Trophoblast cell (in vitro differentiated cells and primary cell): ENCODE measurements around the gene CASZ1.

Experiments
- DNase-seq, 2 donors: peaks; one replicate each; pipeline ENCODE4 v3.0.0-alpha.2; 2016
- H2AFZ ChIP-seq: 2 replicates; pipeline ENCODE4 v1.6.1; 2013; ENCODE audit warnings: low read length, moderate library complexity, mild to moderate bottlenecking; ENCODE audit not compliant: insufficient read depth, poor library complexity
- H2AK5ac ChIP-seq: 2 replicates; pipeline ENCODE4 v1.6.1; 2013; ENCODE audit warnings: mild to moderate bottlenecking, low read length
- H2BK120ac ChIP-seq: 2 replicates; pipeline ENCODE4 v1.6.1; 2013; ENCODE audit warnings: low read length, mild to moderate bottlenecking, moderate library complexity; ENCODE audit not compliant: insufficient read depth, poor library complexity
- H2BK12ac ChIP-seq: 2 replicates; pipeline ENCODE4 v1.6.1; 2013; ENCODE audit warnings: mild to moderate bottlenecking, low read length, moderate library complexity
- H2BK5ac ChIP-seq: 2 replicates; pipeline ENCODE4 v1.6.1; 2013; ENCODE audit warnings: low read length, low read depth, moderate library complexity, mild to moderate bottlenecking; ENCODE audit not compliant: poor library complexity
- H3K14ac ChIP-seq: 2 replicates; pipeline ENCODE4 v1.6.1; 2013; ENCODE audit warnings: mild to moderate bottlenecking, low read length
- H3K18ac ChIP-seq: 2 replicates; pipeline ENCODE4 v1.6.1; 2013; ENCODE audit warnings: mild to moderate bottlenecking, low read length
- H3K23ac ChIP-seq: 2 replicates; pipeline ENCODE4 v1.6.1; 2013; ENCODE audit warnings: low read length
- H3K27ac ChIP-seq: 2 replicates; pipeline ENCODE4 v1.5.1; 2013; ENCODE audit warnings: low read depth, mild to moderate bottlenecking, inconsistent platforms, low read length, moderate library complexity
- H3K27me3 ChIP-seq: 2 replicates; pipeline ENCODE4 v1.6.1; 2013; ENCODE audit warnings: inconsistent platforms, mild to moderate bottlenecking, low read length, moderate library complexity; ENCODE audit not compliant: insufficient read depth
- H3K36me3 ChIP-seq, 2 experiments: 1 replicate in 1 of 2; 2 replicates in 1 of 2; pipeline ENCODE4 v1.6.1; 2013; ENCODE audit warnings: low read length in 2 of 2, mild to moderate bottlenecking in 2 of 2, moderate library complexity in 1 of 2; ENCODE audit not compliant: insufficient read depth in 2 of 2, control insufficient read depth in 1 of 2
- H3K4ac ChIP-seq: 2 replicates; pipeline ENCODE4 v1.6.1; 2013; ENCODE audit warnings: low read depth, mild to moderate bottlenecking, low read length, moderate library complexity
- H3K4me1 ChIP-seq, 2 experiments: 1 replicate in 1 of 2; 2 replicates in 1 of 2; pipeline ENCODE4 v1.6.1; 2013; ENCODE audit warnings: low read length in 2 of 2, mild to moderate bottlenecking in 2 of 2, moderate library complexity in 1 of 2; ENCODE audit not compliant: insufficient read depth in 2 of 2, control insufficient read depth in 1 of 2
- H3K4me2 ChIP-seq: 2 replicates; pipeline ENCODE4 v1.6.1; 2013; ENCODE audit warnings: inconsistent platforms, mild to moderate bottlenecking, low read length, moderate library complexity
- H3K4me3 ChIP-seq: 2 replicates; pipeline ENCODE4 v1.5.1; 2013; ENCODE audit warnings: mild to moderate bottlenecking, low read depth, low read length, inconsistent platforms
- H3K79me1 ChIP-seq: one replicate; pipeline ENCODE4 v1.6.1; 2013; ENCODE audit warnings: low read length
- H3K79me2 ChIP-seq: 2 replicates; pipeline ENCODE4 v1.6.1; 2013; ENCODE audit warnings: low read length, mild to moderate bottlenecking; ENCODE audit not compliant: control insufficient read depth, insufficient read depth, poor library complexity
- H3K9ac ChIP-seq: 2 replicates; pipeline ENCODE4 v1.6.1; 2013; ENCODE audit warnings: mild to moderate bottlenecking, low read length
- H3K9me3 ChIP-seq: 2 replicates; pipeline ENCODE4 v1.6.1; 2013; ENCODE audit warnings: low read depth, mild to moderate bottlenecking, control low read depth, inconsistent platforms, low read length; ENCODE audit not compliant: insufficient read depth
- H4K12ac ChIP-seq: 2 replicates; pipeline ENCODE4 v1.6.1; 2013; ENCODE audit warnings: low read depth, mild to moderate bottlenecking, low read length, moderate library complexity
- H4K8ac ChIP-seq: 2 replicates; pipeline ENCODE4 v1.6.1; 2013; ENCODE audit warnings: low read depth, mild to moderate bottlenecking, low read length, moderate library complexity
- H4K91ac ChIP-seq: one replicate; pipeline ENCODE4 v1.6.1; 2013; ENCODE audit warnings: low read depth, mild to moderate bottlenecking, low read length, moderate library complexity
- WGBS: extraction: QIAGEN DNeasy Blood & Tissue Kit; methylation state at CpG from one replicate; pipeline ENCODE4 v1.1.7; 2013; ENCODE audit warnings: missing lambda C conversion rate; ENCODE audit not compliant: insufficient read length, insufficient coverage; ENCODE audit errors: extremely low coverage; 5-methylcytosine and 5-hydroxymethylcytosine counted together

Gene CASZ1

GRCh38 chr1:10678852-10679251, 117.6 kb downstream of the CASZ1 start:
- H4K8ac ChIP-seq = no peak overlapping the region

GRCh38 chr1:10678402-10678801, 118.0 kb downstream of the CASZ1 start:
- Histone ChIP-seq H2BK5ac (no peak overlapping the region), H3K79me1 (no peaks in the 10 kb centered on the region), H3K9ac (no peak overlapping the region), H3K4me1 (no peaks in the 10 kb centered on the region), H3K14ac (no peak overlapping the region), H4K91ac (no peak overlapping the region), H3K4me2 (no peak overlapping the region), H3K18ac (no peak overlapping the region), H3K4ac (no peak overlapping the region), H4K12ac (no peak overlapping the region), H3K27ac (no peak overlapping the region), H3K4me3 (no peak overlapping the region), H2BK12ac (no peak overlapping the region), H3K27me3 (no peaks in the 10 kb centered on the region), H3K23ac (no peak overlapping the region), H2AFZ (no peak overlapping the region), H4K8ac (no peak overlapping the region), H3K36me3 (no peaks in the 10 kb centered on the region), H3K9me3 (peaks cover 5% of the 10 kb centered on the region), H2BK120ac (no peak overlapping the region), H2AK5ac (no peak overlapping the region), H3K79me2 (no peaks in the 10 kb centered on the region)
- DNase-seq = no peak
- WGBS = no CpG with 5 or more reads among the region's 23 CpGs

More at GRCh38 chr1:10678852-10679251, 117.6 kb downstream of the CASZ1 start:
- no peak overlapping the region for H3K4ac ChIP-seq
- no peak overlapping the region for H3K14ac ChIP-seq
- no peak overlapping the region for H4K91ac ChIP-seq
- H4K12ac ChIP-seq = no peak overlapping the region
- no peaks in the 10 kb centered on the region for H3K27me3 ChIP-seq
- H3K9me3 ChIP-seq = peaks cover 5% of the 10 kb centered on the region
- no peak overlapping the region for H3K4me3 ChIP-seq
- H3K4me2 ChIP-seq = no peak overlapping the region
- no peak overlapping the region for H2BK120ac ChIP-seq
- H3K36me3 ChIP-seq = no peaks in the 10 kb centered on the region
- H2AFZ ChIP-seq = no peak overlapping the region
- H3K4me1 ChIP-seq = no peaks in the 10 kb centered on the region
- no peak overlapping the region for H2AK5ac ChIP-seq
- H2BK12ac ChIP-seq = no peak overlapping the region
- H2BK5ac ChIP-seq = no peak overlapping the region
- no peak overlapping the region for H3K9ac ChIP-seq
- no CpG with 5 or more reads among the region's 11 CpGs for WGBS
- no peaks in the 10 kb centered on the region for H3K79me2 ChIP-seq
- H3K23ac ChIP-seq = no peak overlapping the region
- no peak overlapping the region for H3K27ac ChIP-seq
- no peak overlapping the region for H3K18ac ChIP-seq
- H3K79me1 ChIP-seq = no peaks in the 10 kb centered on the region
- DNase-seq = no peak

GRCh38 chr1:10677491-10678391, 118.7 kb downstream of the CASZ1 start:
- no CpG with 5 or more reads among the region's 27 CpGs for WGBS
- H2BK12ac ChIP-seq = no peak overlapping the region
- no peaks in the 10 kb centered on the region for H3K79me2 ChIP-seq
- peaks cover 5% of the 10 kb centered on the region for H3K9me3 ChIP-seq
- H3K4ac ChIP-seq = no peak overlapping the region
- no peak overlapping the region for H3K4me3 ChIP-seq
- no peak overlapping the region for H2AFZ ChIP-seq
- no peak overlapping the region for H2BK5ac ChIP-seq
- no peak for DNase-seq
- H4K8ac ChIP-seq = no peak overlapping the region
- no peaks in the 10 kb centered on the region for H3K4me1 ChIP-seq
- H2BK120ac ChIP-seq = no peak overlapping the region
- H3K18ac ChIP-seq = no peak overlapping the region
- no peaks in the 10 kb centered on the region for H3K79me1 ChIP-seq
- H3K23ac ChIP-seq = no peak overlapping the region
- no peak overlapping the region for H3K4me2 ChIP-seq
- H2AK5ac ChIP-seq = no peak overlapping the region
- H4K12ac ChIP-seq = no peak overlapping the region
- H3K27me3 ChIP-seq = no peaks in the 10 kb centered on the region
- no peak overlapping the region for H3K9ac ChIP-seq
- H3K14ac ChIP-seq = no peak overlapping the region
- H3K27ac ChIP-seq = no peak overlapping the region
- no peaks in the 10 kb centered on the region for H3K36me3 ChIP-seq
- H4K91ac ChIP-seq = no peak overlapping the region

GRCh38 chr1:10676963-10677362, 119.5 kb downstream of the CASZ1 start:
- no CpG with 5 or more reads among the region's 13 CpGs for WGBS
- Histone ChIP-seq H3K79me2 (no peaks in the 10 kb centered on the region), H3K14ac (no peak overlapping the region), H3K27ac (no peak overlapping the region), H3K4me3 (no peak overlapping the region), H3K4me2 (no peak overlapping the region), H4K12ac (no peak overlapping the region), H3K4ac (no peak overlapping the region), H3K27me3 (no peaks in the 10 kb centered on the region), H2BK120ac (no peak overlapping the region), H2AK5ac (no peak overlapping the region), H3K36me3 (no peaks in the 10 kb centered on the region), H3K9ac (no peak overlapping the region), H2AFZ (no peak overlapping the region), H2BK12ac (no peak overlapping the region), H3K18ac (no peak overlapping the region), H3K79me1 (no peaks in the 10 kb centered on the region), H3K9me3 (peaks cover 5% of the 10 kb centered on the region), H4K91ac (no peak overlapping the region), H2BK5ac (no peak overlapping the region), H3K23ac (no peak overlapping the region), H3K4me1 (no peaks in the 10 kb centered on the region), H4K8ac (no peak overlapping the region)
- no peak for DNase-seq
